ENCODE results near the gene GPR146.

- TF ChIP-seq CTCF (IDR thresholded peaks at IDR 0.05) (no peak), POLR2AphosphoS5 (IDR thresholded peaks at IDR 0.05; ENCODE audit: low read depth, low read length) (no peak), REST (IDR thresholded peaks at IDR 0.05; ENCODE audit: insufficient read depth in 1 of 2, low read depth in 2 of 2, low read length in 1 of 2) (no peak), SIN3A (IDR thresholded peaks at IDR 0.05; ENCODE audit: borderline replicate concordance, insufficient read depth, low read depth, low read length) (no peak)
Measured at GRCh38 chr7:1024876-1025742, 19.2 kb upstream of the GPR146 start.

All from Panc1 (cell line).